Liver (tissue), 9 donors: ENCODE measurements around the gene LRRC30. TPM values are rescaled to one million over a fixed set of nuclear protein-coding genes. Genes with fewer than 3 reads are reported as not detected.

Source experiments
- DNase-seq: peaks from one replicate; pipeline ENCODE4 v3.0.0-alpha.2; 2017; ENCODE audit warnings: low spot score
- H3K27ac ChIP-seq, 2 donors: one replicate each; pipeline ENCODE4 v1.7.0; 2013; ENCODE audit warnings: inconsistent platforms in 2 of 2, low read length in 2 of 2, control low read depth in 1 of 2, low read depth in 1 of 2, mild to moderate bottlenecking in 1 of 2
- H3K27me3 ChIP-seq, 4 donors: one replicate each; pipeline versions ENCODE4 v1.6.1 to v1.7.0; 2013; ENCODE audit warnings: low read length in 3 of 4, inconsistent platforms in 1 of 4, mild to moderate bottlenecking in 1 of 4, moderate library complexity in 1 of 4; ENCODE audit not compliant: control insufficient read depth in 4 of 4, insufficient read depth in 4 of 4
- H3K36me3 ChIP-seq, 4 donors: one replicate each; pipeline versions ENCODE4 v1.6.1 to v1.7.0; 2013; ENCODE audit warnings: low read length in 3 of 4, mild to moderate bottlenecking in 3 of 4, low read depth in 1 of 4, moderate library complexity in 1 of 4; ENCODE audit not compliant: control insufficient read depth in 4 of 4, insufficient read depth in 3 of 4
- H3K4me1 ChIP-seq, 4 donors: one replicate each; pipeline versions ENCODE4 v1.6.1 to v1.7.0; 2013; ENCODE audit warnings: low read length in 3 of 4, mild to moderate bottlenecking in 3 of 4, moderate library complexity in 1 of 4; ENCODE audit not compliant: control insufficient read depth in 4 of 4, insufficient read depth in 4 of 4
- H3K4me3 ChIP-seq, 3 donors: one replicate each; pipeline versions ENCODE4 v1.6.1 to v1.7.0; 2013; ENCODE audit warnings: low read length in 3 of 3, control low read depth in 1 of 3, low read depth in 1 of 3, mild to moderate bottlenecking in 1 of 3
- H3K9ac ChIP-seq, 2 donors: one replicate each; pipeline ENCODE4 v1.7.0; 2013; ENCODE audit warnings: low read length in 2 of 2, mild to moderate bottlenecking in 2 of 2, moderate library complexity in 2 of 2, control low read depth in 1 of 2, low read depth in 1 of 2
- H3K9me3 ChIP-seq, 4 donors: one replicate each; pipeline versions ENCODE4 v1.6.1 to v1.7.0; 2013; ENCODE audit warnings: low read length in 3 of 4; ENCODE audit not compliant: control insufficient read depth in 4 of 4
- ATF3 ChIP-seq: IDR thresholded peaks from 2 replicates; pipeline ENCODE4 v1.6.1; 2016; ENCODE audit warnings: antibody characterized with exemption
- CTCF ChIP-seq: fragments of 150-350 bp; IDR thresholded peaks from 2 replicates; pipeline ENCODE4 v1.5.1; 2017; ENCODE audit warnings: improper control_type of control experiment, low read depth, low read length; ENCODE audit not compliant: missing input control
- EGR1 ChIP-seq, 2 donors: IDR thresholded peaks; 2 replicates each; pipeline ENCODE4 v1.6.1; 2016 to 2018; ENCODE audit warnings: antibody characterized with exemption in 2 of 2, low read depth in 2 of 2
- FOXA1 ChIP-seq: IDR thresholded peaks from 2 replicates; pipeline ENCODE4 v1.6.1; 2016; ENCODE audit warnings: antibody characterized with exemption
- FOXA2 ChIP-seq: IDR thresholded peaks from 2 replicates; pipeline ENCODE4 v1.6.1; 2016; ENCODE audit warnings: antibody characterized with exemption
- HNF4A ChIP-seq, 2 donors: conservative IDR thresholded peaks; 2 replicates each; pipeline ENCODE4 v1.6.1; 2016; ENCODE audit warnings: antibody characterized with exemption in 2 of 2, mild to moderate bottlenecking in 2 of 2
- HNF4G ChIP-seq: IDR thresholded peaks from 2 replicates; pipeline ENCODE4 v1.6.1; 2016; ENCODE audit warnings: antibody characterized with exemption
- JUND ChIP-seq, 2 donors: IDR thresholded peaks; 2 replicates each; pipeline ENCODE4 v1.6.1; 2016; ENCODE audit warnings: antibody characterized with exemption in 2 of 2
- MAX ChIP-seq: IDR thresholded peaks from 2 replicates; pipeline ENCODE4 v1.6.1; 2016; ENCODE audit warnings: antibody characterized with exemption
- NR2F2 ChIP-seq: IDR thresholded peaks from 2 replicates; pipeline ENCODE4 v1.6.1; 2016; ENCODE audit warnings: antibody characterized with exemption
- RAD21 ChIP-seq, 2 donors: IDR thresholded peaks; 2 replicates each; pipeline ENCODE4 v1.6.1; 2016; ENCODE audit warnings: antibody characterized with exemption in 2 of 2, mild to moderate bottlenecking in 2 of 2
- REST ChIP-seq: IDR thresholded peaks from 2 replicates; pipeline ENCODE4 v1.6.1; 2016; ENCODE audit warnings: antibody characterized with exemption, mild to moderate bottlenecking
- RXRA ChIP-seq, 2 donors: IDR thresholded peaks; 2 replicates each; pipeline ENCODE4 v1.6.1; 2017 to 2018; ENCODE audit warnings: antibody characterized with exemption in 2 of 2, mild to moderate bottlenecking in 1 of 2
- SP1 ChIP-seq: IDR thresholded peaks from 2 replicates; pipeline ENCODE4 v1.6.1; 2018; ENCODE audit warnings: antibody characterized with exemption, mild to moderate bottlenecking
- TAF1 ChIP-seq: conservative IDR thresholded peaks from 2 replicates; pipeline ENCODE4 v1.6.1; 2016; ENCODE audit warnings: antibody characterized with exemption, mild to moderate bottlenecking
- YY1 ChIP-seq: IDR thresholded peaks from 2 replicates; pipeline ENCODE4 v1.6.1; 2016; ENCODE audit warnings: antibody characterized with exemption, mild to moderate bottlenecking
- ZBTB33 ChIP-seq: IDR thresholded peaks from 2 replicates; pipeline ENCODE4 v1.6.1; 2016; ENCODE audit warnings: antibody characterized with exemption
- WGBS: extraction: QIAGEN DNeasy Blood & Tissue Kit; methylation state at CpG from one replicate; pipeline ENCODE4 v1.1.7; 2013; 5-methylcytosine and 5-hydroxymethylcytosine counted together
- polyA plus RNA-seq, 2 donors: library from polyadenylated mRNA; stranded (reverse) in 1 of 2; unstranded in 1 of 2; fragments of 200-250 nt in 1 of 2; fragments of >200 nt in 1 of 2; fragmentation: Nextera tagmentation in 1 of 2; extraction: Ambion mirVana in 1 of 2; gene quantifications; one replicate each; pipeline versions ENCODE4 v1.2.1 to v1.2.3, GENCODE V29; 2013 to 2015
- total RNA-seq, 2 donors: library from RNA; depleted of rRNA; stranded (reverse); fragments of >200 nt; gene quantifications; one replicate each; pipeline ENCODE4 v1.2.3, GENCODE V29; 2014
- donor health status: healthy.
- donor health status: healthy.
- donor health status: healthy.
- donor health status: healthy.
- donor health status: healthy.

LRRC30 gene
- total and polyA plus RNA-seq, 4 donors: not detected

- no peak for TF ChIP-seq FOXA1
- TF ChIP-seq EGR1 (IDR thresholded peaks at IDR 0.05; ENCODE audit: low read depth in 2 of 2): no peak
- no peak for TF ChIP-seq RXRA (IDR thresholded peaks at IDR 0.05)
- no peak for TF ChIP-seq NR2F2
- TF ChIP-seq HNF4A (conservative IDR thresholded peaks at IDR 0.05): no peak
- no peaks in the 10 kb centered on the region for H3K4me1 ChIP-seq
- no peaks in the 10 kb centered on the region for H3K9me3 ChIP-seq
- no peak for DNase-seq
- no peak overlapping the region for H3K4me3 ChIP-seq
- 32% methylated on average over 2 of the region's 2 CpGs for WGBS
- H3K36me3 ChIP-seq: no peaks in the 10 kb centered on the region
- no peak overlapping the region for H3K27ac ChIP-seq
- no peak overlapping the region for H3K9ac ChIP-seq
- H3K27me3 ChIP-seq: no peaks in the 10 kb centered on the region
Measured at GRCh38 chr18:7190547-7191156, 40.2 kb upstream of the LRRC30 start.

- no peak overlapping the region for H3K9ac ChIP-seq
- no peaks in the 10 kb centered on the region for H3K4me1 ChIP-seq
- no peaks in the 10 kb centered on the region for H3K27me3 ChIP-seq
- WGBS: 83% methylated on average over 2 of the region's 2 CpGs
- no peaks in the 10 kb centered on the region for H3K36me3 ChIP-seq
- no peaks in the 10 kb centered on the region for H3K9me3 ChIP-seq
- H3K27ac ChIP-seq: no peak overlapping the region
- no peak overlapping the region for H3K4me3 ChIP-seq
- DNase-seq: no peak
- TF ChIP-seq FOXA1: no peak
- TF ChIP-seq RAD21 (IDR thresholded peaks at IDR 0.05): no peak
- TF ChIP-seq FOXA2: no peak
Measured at GRCh38 chr18:7191736-7192135, 39.2 kb upstream of the LRRC30 start.

GRCh38 chr18:7195266-7195665 lies 35.6 kb upstream of the LRRC30 start:
- no peak for TF ChIP-seq SP1
- TF ChIP-seq RXRA (IDR thresholded peaks at IDR 0.05): no peak
- no peak for TF ChIP-seq NR2F2
- TF ChIP-seq FOXA2: no peak
- no peak for TF ChIP-seq ATF3
- TF ChIP-seq REST: no peak
- no peak for TF ChIP-seq YY1
- TF ChIP-seq ZBTB33: no peak
- TF ChIP-seq TAF1: no peak
- TF ChIP-seq EGR1 (IDR thresholded peaks at IDR 0.05; ENCODE audit: low read depth in 2 of 2): no peak
- TF ChIP-seq JUND (IDR thresholded peaks at IDR 0.05): no peak
- no peak for TF ChIP-seq MAX
- no peak for TF ChIP-seq CTCF
- no peak for TF ChIP-seq HNF4G
- no peak for TF ChIP-seq RAD21 (IDR thresholded peaks at IDR 0.05)
- no peak for TF ChIP-seq FOXA1
- no peak for DNase-seq
- H3K27me3 ChIP-seq: no peaks in the 10 kb centered on the region
- no peak overlapping the region for H3K9ac ChIP-seq
- WGBS: 94% methylated on average over 5 of the region's 5 CpGs
- no peak overlapping the region for H3K27ac ChIP-seq
- H3K36me3 ChIP-seq: no peaks in the 10 kb centered on the region
- H3K4me1 ChIP-seq: no peaks in the 10 kb centered on the region
- H3K9me3 ChIP-seq: no peaks in the 10 kb centered on the region
- H3K4me3 ChIP-seq: no peak overlapping the region
